ENCODE results near the gene MAEL.

DNA sequence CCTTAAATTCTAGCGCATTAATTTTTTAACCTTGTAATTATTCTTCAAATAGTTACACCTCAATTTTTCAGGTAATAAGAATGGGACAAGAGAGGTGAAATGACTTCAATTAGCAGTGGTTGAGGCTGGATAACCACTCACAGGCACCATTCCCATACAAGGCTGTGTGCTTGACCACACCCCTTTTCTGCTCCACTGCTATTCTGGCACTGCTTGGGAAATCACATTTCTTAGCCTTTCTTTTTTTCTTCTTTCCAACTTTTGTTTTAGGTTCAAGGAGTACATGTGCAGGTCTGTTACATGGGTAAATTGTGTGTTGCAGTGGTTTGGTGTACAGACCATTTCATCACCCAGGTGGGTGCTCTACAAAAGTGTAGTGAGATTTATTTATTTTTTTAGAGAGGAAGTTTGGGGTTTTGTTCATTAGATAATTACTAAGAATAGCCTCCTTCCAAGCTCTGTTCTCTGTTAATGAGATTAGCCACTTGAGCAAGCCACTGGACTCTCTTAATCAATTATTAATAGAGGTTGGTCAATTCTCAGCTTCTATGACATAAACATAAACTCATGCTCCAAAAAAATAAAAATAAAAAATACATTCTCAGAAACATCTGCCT lies 28.1 kb upstream of the MAEL start:
- TF ChIP-seq ZNF239 (tag by site-specific recombination; IDR thresholded peaks at IDR 0.05) (no peak), TCF7L2 (IDR thresholded peaks at IDR 0.05; ENCODE audit: borderline replicate concordance, low read depth, low read length) (no peak), ZNF146 (tag by site-specific recombination; IDR thresholded peaks at IDR 0.05) (no peak), RBAK (tag by site-specific recombination; IDR thresholded peaks at IDR 0.05) (no peak)
- TF ChIP-seq, protein P1, sequence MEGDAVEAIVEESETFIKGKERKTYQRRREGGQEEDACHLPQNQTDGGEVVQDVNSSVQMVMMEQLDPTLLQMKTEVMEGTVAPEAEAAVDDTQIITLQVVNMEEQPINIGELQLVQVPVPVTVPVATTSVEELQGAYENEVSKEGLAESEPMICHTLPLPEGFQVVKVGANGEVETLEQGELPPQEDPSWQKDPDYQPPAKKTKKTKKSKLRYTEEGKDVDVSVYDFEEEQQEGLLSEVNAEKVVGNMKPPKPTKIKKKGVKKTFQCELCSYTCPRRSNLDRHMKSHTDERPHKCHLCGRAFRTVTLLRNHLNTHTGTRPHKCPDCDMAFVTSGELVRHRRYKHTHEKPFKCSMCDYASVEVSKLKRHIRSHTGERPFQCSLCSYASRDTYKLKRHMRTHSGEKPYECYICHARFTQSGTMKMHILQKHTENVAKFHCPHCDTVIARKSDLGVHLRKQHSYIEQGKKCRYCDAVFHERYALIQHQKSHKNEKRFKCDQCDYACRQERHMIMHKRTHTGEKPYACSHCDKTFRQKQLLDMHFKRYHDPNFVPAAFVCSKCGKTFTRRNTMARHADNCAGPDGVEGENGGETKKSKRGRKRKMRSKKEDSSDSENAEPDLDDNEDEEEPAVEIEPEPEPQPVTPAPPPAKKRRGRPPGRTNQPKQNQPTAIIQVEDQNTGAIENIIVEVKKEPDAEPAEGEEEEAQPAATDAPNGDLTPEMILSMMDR (tag by site-specific recombination; IDR thresholded peaks at IDR 0.05): no peak
- TF ChIP-seq, protein P2, sequence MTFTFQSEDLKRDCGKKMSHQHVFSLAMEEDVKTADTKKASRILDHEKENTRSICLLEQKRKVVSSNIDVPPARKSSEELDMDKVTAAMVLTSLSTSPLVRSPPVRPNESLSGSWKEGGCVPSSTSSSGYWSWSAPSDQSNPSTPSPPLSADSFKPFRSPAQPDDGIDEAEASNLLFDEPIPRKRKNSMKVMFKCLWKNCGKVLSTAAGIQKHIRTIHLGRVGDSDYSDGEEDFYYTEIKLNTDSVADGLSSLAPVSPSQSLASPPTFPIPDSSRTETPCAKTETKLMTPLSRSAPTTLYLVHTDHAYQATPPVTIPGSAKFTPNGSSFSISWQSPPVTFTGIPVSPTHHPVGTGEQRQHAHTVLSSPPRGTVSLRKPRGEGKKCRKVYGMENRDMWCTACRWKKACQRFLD (tag by site-specific recombination; IDR thresholded peaks at IDR 0.05): no peak

Data from HEK293 (cell line).